NB4 (cell line): ENCODE measurements around the gene DGAT2L6.
A peak's percentile ranks its signal among the peaks of the same experiment; 100 is the strongest.
"Not testable (repeated sequence)": the region's sequence is repeated elsewhere in the genome, so short reads cannot be mapped to it uniquely, and the experiment has no call there.

Source experiments
- DNase-seq: peaks from one replicate; pipeline ENCODE4 v3.0.0; 2010; ENCODE audit warnings: low read depth
- H3K4me3 ChIP-seq: one replicate; pipeline ENCODE4 v1.5.1; 2011; ENCODE audit warnings: mild to moderate bottlenecking, low read depth, low read length, moderate library complexity
- MYC ChIP-seq: IDR thresholded peaks from 2 replicates; pipeline ENCODE4 v1.6.1; 2011; ENCODE audit warnings: low read depth, low read length
- POLR2A ChIP-seq: IDR thresholded peaks from 2 replicates; pipeline ENCODE4 v1.6.1; 2011; ENCODE audit warnings: mild to moderate bottlenecking; ENCODE audit not compliant: insufficient read length; ENCODE audit errors: extremely low read depth
- TF ChIP-seq, protein P1 (sequence below): IDR thresholded peaks from one replicate; pipeline ENCODE4 v1.5.1; 2012; ENCODE audit warnings: low read depth, low read length
- TF ChIP-seq, protein P2 (sequence below): IDR thresholded peaks from 2 replicates; pipeline ENCODE4 v1.6.1; 2011; ENCODE audit warnings: low read depth, low read length

The DGAT2L6 gene

DNA sequence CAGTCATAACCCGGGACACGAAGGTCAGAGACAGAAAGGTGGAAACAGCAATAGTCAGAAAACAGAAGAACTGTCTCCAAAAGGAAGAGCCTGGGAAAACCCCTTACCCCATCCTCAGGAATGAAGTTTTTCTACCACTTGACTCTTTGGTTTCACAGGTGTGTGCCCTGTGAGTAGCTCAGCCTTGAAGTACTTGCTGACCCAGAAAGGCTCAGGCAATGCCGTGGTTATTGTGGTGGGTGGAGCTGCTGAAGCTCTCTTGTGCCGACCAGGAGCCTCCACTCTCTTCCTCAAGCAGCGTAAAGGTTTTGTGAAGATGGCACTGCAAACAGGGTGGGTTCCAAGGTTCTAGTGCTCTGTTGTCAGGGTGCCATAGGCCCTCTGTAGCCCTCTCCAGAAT, 24.4 kb downstream of the DGAT2L6 start:
- no peak overlapping the region for H3K4me3 ChIP-seq
- DNase-seq: no peak
- TF ChIP-seq POLR2A (no peak), MYC (no peak)
- TF ChIP-seq, protein P1, sequence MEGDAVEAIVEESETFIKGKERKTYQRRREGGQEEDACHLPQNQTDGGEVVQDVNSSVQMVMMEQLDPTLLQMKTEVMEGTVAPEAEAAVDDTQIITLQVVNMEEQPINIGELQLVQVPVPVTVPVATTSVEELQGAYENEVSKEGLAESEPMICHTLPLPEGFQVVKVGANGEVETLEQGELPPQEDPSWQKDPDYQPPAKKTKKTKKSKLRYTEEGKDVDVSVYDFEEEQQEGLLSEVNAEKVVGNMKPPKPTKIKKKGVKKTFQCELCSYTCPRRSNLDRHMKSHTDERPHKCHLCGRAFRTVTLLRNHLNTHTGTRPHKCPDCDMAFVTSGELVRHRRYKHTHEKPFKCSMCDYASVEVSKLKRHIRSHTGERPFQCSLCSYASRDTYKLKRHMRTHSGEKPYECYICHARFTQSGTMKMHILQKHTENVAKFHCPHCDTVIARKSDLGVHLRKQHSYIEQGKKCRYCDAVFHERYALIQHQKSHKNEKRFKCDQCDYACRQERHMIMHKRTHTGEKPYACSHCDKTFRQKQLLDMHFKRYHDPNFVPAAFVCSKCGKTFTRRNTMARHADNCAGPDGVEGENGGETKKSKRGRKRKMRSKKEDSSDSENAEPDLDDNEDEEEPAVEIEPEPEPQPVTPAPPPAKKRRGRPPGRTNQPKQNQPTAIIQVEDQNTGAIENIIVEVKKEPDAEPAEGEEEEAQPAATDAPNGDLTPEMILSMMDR: no peak

DNA sequence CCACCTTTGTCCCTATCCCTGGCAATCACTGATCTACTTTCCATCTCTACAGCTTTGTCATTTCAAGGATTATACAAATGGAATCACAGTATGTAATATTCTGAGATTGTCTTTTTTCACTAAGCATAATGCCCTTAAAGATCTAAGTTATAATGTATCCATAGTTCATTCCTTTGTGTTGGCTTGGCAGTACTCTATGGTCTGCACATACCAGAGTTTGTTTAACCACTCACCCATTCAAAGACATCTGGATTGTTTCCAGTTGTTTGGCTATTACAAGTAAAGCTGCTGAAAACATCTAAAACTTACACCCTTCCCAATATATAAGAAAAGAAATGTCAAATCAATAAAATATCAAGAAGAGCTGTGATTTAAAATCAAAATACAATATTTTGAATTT, 31.2 kb downstream of the DGAT2L6 start:
- no peak overlapping the region for H3K4me3 ChIP-seq
- TF ChIP-seq, protein P2, sequence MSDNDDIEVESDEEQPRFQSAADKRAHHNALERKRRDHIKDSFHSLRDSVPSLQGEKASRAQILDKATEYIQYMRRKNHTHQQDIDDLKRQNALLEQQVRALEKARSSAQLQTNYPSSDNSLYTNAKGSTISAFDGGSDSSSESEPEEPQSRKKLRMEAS: no peak
- no peak for TF ChIP-seq MYC
- TF ChIP-seq, protein P1: no peak
- TF ChIP-seq POLR2A: no peak
- no peak for DNase-seq

DNA sequence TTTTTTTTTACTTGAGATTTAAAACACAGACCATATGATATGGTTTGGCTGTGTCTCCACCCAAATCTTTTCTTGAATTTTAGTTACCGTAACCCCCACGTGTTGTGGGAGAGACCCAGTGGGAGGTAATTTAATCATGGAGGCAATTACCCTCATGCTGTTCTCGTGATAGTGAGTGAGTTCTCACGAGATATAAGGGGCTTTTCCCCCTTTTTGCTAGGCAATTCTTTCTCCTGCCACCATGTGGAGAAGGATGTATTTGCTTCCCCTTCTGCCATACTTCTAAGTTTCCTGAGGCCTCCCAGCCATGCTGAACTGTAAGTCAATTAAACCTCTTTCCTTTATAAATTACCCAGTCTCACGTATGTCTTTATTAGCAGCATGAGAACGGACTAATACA, 32.3 kb downstream of the DGAT2L6 start:
- DNase-seq: peak; percentile 3
- H3K4me3 ChIP-seq: not testable (repeated sequence)

DNA sequence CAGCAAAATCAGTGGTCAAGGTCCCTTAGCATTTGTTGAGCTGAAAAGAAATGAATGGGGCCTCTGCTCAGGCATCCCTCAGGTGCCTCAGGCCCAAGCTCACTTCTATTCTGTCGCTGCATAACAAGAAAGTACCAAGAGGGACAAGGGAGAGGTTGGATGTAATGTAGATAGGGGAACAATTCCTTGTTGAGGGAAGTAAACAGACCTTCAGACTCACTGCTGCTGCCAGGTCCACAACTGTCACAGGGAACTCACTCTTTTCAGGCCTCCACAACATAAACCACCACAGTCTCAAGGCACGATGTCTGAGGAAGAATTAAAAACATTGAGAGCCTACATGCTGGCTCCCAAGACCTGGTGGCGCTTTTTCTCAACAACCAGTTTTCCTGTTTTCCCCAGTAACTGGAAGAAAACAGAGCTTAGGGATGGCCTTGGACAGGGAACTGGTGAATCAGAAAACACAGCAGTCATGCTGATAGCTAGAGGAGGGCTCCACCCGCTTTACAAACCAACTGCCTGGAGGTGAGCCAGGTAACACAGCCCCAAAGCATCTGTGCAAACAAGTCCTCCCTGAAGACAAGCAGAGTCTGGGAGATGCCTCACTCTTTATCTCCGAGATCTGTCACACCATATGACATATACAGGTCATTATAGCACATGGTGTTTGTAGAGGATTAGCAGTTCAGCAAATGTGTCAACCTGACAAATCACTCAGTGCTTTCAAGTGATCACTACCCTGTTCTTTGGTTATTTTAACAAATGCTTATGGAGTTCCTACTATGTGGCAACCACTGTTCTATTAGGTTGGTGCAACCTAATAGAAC, 42.9 kb downstream of the DGAT2L6 start:
- no peak for DNase-seq
- TF ChIP-seq, protein P2: no peak
- TF ChIP-seq, protein P1: no peak
- no peak for TF ChIP-seq POLR2A
- no peak for TF ChIP-seq MYC
- no peak overlapping the region for H3K4me3 ChIP-seq

DNA sequence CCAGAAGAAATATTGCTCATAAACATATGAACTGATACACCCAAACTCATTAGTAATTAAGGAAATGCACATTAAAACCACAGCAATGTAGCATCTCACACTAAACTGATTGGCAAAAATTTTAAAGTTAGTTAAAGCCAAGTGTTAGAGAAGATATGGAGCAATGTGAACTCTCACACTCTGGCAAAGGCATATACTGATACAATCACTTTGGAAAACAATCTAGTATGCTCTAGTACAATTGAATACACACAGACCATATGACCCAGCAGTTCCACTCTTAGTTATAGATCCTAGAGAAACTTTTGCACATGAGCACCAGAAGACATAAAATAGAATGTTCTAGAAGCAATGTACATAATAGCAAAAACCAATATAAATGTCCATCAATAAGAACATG, 48.8 kb downstream of the DGAT2L6 start:
- TF ChIP-seq POLR2A (no peak), MYC (no peak)
- TF ChIP-seq, protein P2: no peak
- TF ChIP-seq, protein P1: no peak
- no peak for DNase-seq
- no peak overlapping the region for H3K4me3 ChIP-seq

DNA sequence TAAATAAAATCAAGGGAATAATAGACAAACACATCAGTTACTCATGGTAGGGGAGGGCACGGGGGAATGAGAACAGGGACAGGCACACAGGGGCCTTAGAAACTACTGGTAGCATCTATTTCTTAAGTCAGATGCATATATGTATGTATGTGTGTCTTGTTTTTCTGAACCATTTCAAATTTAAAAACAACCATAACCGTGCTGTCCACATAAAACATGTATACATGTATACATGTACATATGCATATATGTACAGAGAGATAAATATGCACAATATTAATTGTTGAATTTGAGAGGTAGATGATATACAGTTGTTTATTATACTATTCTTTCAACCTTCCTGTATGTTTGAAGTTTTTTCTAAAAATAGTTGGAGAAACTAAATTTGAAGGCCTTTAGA, 49.4 kb downstream of the DGAT2L6 start:
- TF ChIP-seq POLR2A: no peak
- TF ChIP-seq, protein P2: no peak
- H3K4me3 ChIP-seq: no peak overlapping the region
- DNase-seq: no peak

DNA sequence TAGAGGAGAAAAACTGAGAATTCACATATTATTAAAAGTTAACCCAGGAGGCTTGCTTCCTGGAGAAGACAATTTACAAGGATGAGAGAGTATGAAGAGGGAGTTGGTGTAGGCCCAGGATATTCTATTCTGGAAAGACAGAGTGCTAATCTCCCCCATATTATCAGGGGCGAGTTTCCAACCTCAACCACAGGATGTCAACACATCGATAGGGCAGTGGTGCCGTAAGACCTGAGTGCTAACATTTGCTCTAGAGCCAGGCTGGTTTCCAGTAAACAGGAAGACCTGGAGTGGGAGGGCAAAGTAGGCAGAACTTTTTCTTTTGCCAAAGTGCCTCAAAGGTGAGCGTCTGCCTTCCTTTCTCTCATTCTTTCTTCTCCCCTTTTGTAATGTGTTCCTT, 54.4 kb downstream of the DGAT2L6 start:
- peak; percentile 6 for DNase-seq
- TF ChIP-seq POLR2A: no peak
- no peak overlapping the region for H3K4me3 ChIP-seq
